ENCODE measurements around the gene PPM1N.

PPM1N gene

GRCh38 chr19:45498411-45499195 lies at the start of gene PPM1N:
Gene PPM1N (plus strand): TSS chr19:45498443. CDS start chr19:45498473, 30 bp downstream.
- DNase-seq (ENCODE audit: low read depth), result peak; percentile 49

GRCh38 chr19:45448887-45449299 lies 49.4 kb upstream of the PPM1N start:
- DNase-seq (ENCODE audit: low read depth), result no peak

GRCh38 chr19:45450012-45450333 lies 48.3 kb upstream of the PPM1N start:
- no peak for DNase-seq (ENCODE audit: low read depth)

GRCh38 chr19:45451131-45451849 lies 47.0 kb upstream of the PPM1N start:
- DNase-seq (ENCODE audit: low read depth), result no peak

DNA sequence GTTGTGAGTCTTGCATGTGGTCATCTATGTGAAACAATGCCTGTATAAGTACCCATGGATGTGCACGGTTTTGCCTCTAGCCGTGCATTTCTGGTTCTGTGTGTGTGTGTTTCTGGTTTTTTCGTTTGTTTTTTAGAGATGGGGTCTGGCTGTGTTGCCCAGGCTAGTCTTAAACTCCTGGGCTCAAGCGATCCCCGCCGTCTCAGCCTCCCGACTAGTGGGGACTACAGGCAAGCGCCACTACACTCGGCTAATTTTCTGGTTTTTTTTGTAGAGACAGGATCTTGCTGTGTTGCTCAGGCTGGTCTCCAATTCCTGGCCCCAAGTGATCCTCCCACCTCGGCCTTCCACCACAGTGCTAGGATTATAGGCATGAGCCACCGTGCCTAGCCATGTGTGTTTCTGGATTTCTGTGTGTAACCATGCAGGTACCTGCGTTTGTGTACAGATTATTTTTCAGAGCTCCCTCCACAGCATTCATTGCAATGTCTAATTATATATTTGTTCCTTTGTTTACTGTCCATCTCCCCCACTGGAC lies 46.3 kb upstream of the PPM1N start:
- no peak for DNase-seq (ENCODE audit: low read depth)

- DNase-seq (ENCODE audit: low read depth), result peak; percentile 67
These were observed 42.3 kb upstream of the PPM1N start for GRCh38 chr19:45455707-45456499.

DNA sequence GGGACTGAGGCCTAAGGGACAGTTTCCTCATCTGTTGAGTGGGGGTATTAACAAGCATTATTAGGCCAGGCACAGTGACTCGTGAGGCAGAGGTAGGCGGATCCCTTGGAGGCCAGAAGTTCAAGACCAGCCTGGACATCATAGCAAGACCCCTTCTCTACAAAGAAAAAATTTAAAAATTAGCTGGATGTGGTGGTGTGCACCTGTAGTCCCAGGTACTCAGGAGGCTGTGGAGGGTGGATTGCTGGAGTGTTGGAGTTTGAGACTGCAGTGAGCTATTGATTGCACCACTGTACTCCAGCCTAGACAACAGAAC lies 41.8 kb upstream of the PPM1N start:
- DNase-seq (ENCODE audit: low read depth), result no peak

GRCh38 chr19:45457776-45458175 lies 40.5 kb upstream of the PPM1N start:
- no peak for DNase-seq (ENCODE audit: low read depth)

GRCh38 chr19:45460807-45461347 lies 37.4 kb upstream of the PPM1N start:
- DNase-seq (ENCODE audit: low read depth), result no peak

GRCh38 chr19:45462174-45462573 lies 36.1 kb upstream of the PPM1N start:
- no peak for DNase-seq (ENCODE audit: low read depth)

GRCh38 chr19:45463241-45463640 lies 35.0 kb upstream of the PPM1N start:
- no peak for DNase-seq (ENCODE audit: low read depth)

DNA sequence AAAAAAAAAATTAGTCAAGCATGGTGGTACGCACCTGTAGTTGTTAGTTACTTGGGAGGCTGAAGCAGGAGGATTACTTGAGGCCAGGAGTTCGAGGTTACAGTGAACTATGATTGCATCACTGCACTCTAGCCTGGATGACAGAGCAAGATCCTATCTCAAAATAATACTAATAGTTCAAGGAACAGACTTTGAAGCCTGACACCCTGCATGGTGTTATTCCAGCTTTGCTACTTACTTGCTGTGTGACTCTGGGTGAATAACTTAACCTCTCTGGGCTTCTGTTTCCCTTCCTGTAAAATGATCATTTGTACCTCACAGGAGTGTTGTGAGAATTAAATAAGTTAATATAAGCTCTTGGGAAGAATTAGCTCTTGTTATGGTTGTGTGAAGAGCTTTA lies 34.0 kb upstream of the PPM1N start:
- DNase-seq (ENCODE audit: low read depth), result no peak

GRCh38 chr19:45464852-45465441 lies 33.3 kb upstream of the PPM1N start:
- no peak for DNase-seq (ENCODE audit: low read depth)

GRCh38 chr19:45467115-45467455 lies 31.2 kb upstream of the PPM1N start:
- DNase-seq (ENCODE audit: low read depth), result no peak

DNA sequence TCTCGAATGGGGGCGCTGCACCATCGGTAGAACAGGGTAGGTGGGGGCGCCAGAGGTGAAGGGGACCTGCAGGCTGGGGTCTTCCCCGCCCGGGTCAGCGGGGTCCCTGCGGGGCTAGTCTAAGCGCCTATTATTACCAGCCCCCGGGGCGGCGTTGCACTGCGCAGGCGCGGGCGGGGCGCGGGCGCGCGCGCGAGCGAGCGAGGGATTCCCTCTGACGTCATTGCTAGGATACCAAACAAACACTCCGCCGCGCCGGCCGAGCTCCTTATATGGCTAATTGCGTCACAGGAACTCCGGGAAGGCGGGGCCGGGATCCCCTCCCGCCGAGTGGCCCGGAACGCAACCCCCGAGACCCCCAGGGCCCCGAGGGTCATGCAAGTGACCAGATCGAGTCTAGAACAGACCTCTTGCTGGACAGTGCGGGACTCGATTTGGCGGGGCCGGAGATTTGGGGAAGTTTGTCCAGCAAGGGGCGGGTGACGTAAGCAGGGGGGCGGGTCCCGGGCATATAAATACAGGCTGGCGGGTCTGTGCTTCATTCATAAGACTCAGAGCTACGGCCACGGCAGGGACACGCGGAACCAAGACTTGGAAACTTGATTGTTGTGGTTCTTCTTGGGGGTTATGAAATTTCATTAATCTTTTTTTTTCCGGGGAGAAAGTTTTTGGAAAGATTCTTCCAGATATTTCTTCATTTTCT lies 30.6 kb upstream of the PPM1N start, which contains the start of gene FOSB:
TSS of gene FOSB (plus strand) at position 541 of the 703 bp plus-strand sequence. CDS start 591 bp downstream, outside the sequence.
- peak; percentile 89 for DNase-seq (ENCODE audit: low read depth)

DNA sequence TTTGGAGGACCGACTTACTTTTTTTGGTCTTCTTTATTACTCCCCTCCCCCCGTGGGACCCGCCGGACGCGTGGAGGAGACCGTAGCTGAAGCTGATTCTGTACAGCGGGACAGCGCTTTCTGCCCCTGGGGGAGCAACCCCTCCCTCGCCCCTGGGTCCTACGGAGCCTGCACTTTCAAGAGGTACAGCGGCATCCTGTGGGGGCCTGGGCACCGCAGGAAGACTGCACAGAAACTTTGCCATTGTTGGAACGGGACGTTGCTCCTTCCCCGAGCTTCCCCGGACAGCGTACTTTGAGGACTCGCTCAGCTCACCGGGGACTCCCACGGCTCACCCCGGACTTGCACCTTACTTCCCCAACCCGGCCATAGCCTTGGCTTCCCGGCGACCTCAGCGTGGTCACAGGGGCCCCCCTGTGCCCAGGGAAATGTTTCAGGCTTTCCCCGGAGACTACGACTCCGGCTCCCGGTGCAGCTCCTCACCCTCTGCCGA lies 30.0 kb upstream of the PPM1N start:
- DNase-seq (ENCODE audit: low read depth), result no peak

- no peak for DNase-seq (ENCODE audit: low read depth)
These were observed 29.5 kb upstream of the PPM1N start for GRCh38 chr19:45468803-45469131.

GRCh38 chr19:45469132-45469944 lies 28.9 kb upstream of the PPM1N start:
- peak; percentile 83 for DNase-seq (ENCODE audit: low read depth)

DNA sequence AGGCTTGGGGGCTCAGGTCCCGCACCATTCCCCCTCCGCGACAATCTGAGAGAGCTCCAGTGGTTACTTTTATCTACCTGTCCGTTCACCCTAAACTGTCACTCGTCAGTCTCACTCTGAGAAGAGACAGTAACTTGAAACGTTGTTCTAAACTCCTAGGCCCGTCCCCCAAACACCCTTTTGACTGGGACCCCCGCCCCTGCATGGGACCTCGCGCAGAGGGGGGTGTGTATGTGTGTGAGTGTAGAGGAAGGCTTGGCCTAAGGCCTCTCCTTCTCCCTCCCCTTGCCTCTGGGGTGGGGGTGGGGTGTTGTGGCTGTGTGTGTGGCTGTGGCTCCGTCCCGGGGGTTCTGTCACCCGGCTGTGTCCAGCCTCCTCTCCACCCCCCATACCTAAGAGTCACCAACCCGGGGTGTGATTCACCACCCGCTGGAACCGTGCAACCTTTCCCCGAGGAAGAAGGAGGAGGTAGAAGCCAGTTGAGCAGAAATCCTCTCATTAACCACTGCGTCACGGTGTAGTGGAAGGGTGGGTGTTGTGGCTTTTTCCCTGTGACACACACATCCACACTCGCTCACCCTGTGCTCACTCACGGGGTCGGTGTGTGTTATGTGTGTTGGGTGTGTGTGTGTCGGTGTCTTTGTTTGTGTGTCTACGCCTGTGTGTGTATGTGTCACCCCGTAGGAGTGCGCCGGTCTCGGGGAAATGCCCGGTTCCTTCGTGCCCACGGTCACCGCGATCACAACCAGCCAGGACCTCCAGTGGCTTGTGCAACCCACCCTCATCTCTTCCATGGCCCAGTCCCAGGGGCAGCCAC lies 28.1 kb upstream of the PPM1N start:
- no peak for DNase-seq (ENCODE audit: low read depth)

GRCh38 chr19:45470762-45471081 lies 27.5 kb upstream of the PPM1N start:
- no peak for DNase-seq (ENCODE audit: low read depth)

Measured in activated gamma-delta T cell treated with anti-CD3 and anti-CD28 coated beads, Interleukin-2, amount 50 U/mL, for 16 hours (primary cell).